Neural cell (in vitro differentiated cells): Measurements from ENCODE around the gene LRRC4B. TPM values are rescaled to one million over a fixed set of nuclear protein-coding genes. Genes with fewer than 3 reads are reported as not detected.

ENCODE experiments used
- H2AFZ ChIP-seq: fragments of 200-600, 300-800 bp; sonication (generic), shearing (Covaris generic); 2 replicates; pipeline ENCODE4 v1.6.0; 2014; ENCODE audit warnings: low read depth, mild to moderate bottlenecking, antibody characterized with exemption, low read length, moderate library complexity
- H3F3A ChIP-seq: fragments of 200-600 bp; shearing (Covaris generic); 2 replicates; pipeline ENCODE4 v1.6.1; 2016; ENCODE audit warnings: mild to moderate bottlenecking, moderate library complexity, mixed read lengths, antibody characterized with exemption, low read length; ENCODE audit not compliant: insufficient read depth, poor library complexity, severe bottlenecking
- H3K27ac ChIP-seq: fragments of 200-600, 300-800 bp; sonication (generic), shearing (Covaris generic); 2 replicates; pipeline ENCODE4 v1.5.1; 2014; ENCODE audit warnings: mild to moderate bottlenecking, low read length, moderate library complexity
- H3K27me3 ChIP-seq: fragments of 300-800, 200-600 bp; sonication (generic), shearing (Covaris generic); 2 replicates; pipeline ENCODE4 v1.6.0; 2014; ENCODE audit warnings: mild to moderate bottlenecking, low read depth, low read length, moderate library complexity; ENCODE audit not compliant: insufficient read depth
- H3K36me3 ChIP-seq: fragments of 300-800, 200-600 bp; sonication (generic), shearing (Covaris generic); 2 replicates; pipeline ENCODE4 v1.5.1; 2014; ENCODE audit warnings: mild to moderate bottlenecking, antibody characterized with exemption, low read length, moderate library complexity; ENCODE audit not compliant: insufficient read depth
- H3K4me2 ChIP-seq: fragments of 300-800, 200-600 bp; sonication (generic), shearing (Covaris generic); 2 replicates; pipeline ENCODE4 v1.6.0; 2014; ENCODE audit warnings: mild to moderate bottlenecking, low read length
- H3K4me3 ChIP-seq: fragments of 300-800, 200-600 bp; sonication (generic), shearing (Covaris generic); 2 replicates; pipeline ENCODE4 v1.5.1; 2014; ENCODE audit warnings: mild to moderate bottlenecking, low read length, moderate library complexity
- H3K79me2 ChIP-seq: fragments of 200-600 bp; shearing (Covaris generic); replicated peaks from 2 replicates; pipeline ENCODE4 v1.6.0; 2014; ENCODE audit warnings: mild to moderate bottlenecking, low read length, moderate library complexity; ENCODE audit not compliant: insufficient read depth
- H3K9ac ChIP-seq: fragments of 300-800, 200-600 bp; sonication (generic), shearing (Covaris generic); 2 replicates; pipeline ENCODE4 v1.6.1; 2016; ENCODE audit warnings: mild to moderate bottlenecking, low read length, mixed read lengths
- H3K9me2 ChIP-seq: fragments of 200-600 bp; shearing (Covaris generic); 2 replicates; pipeline ENCODE4 v1.6.1; 2016; ENCODE audit warnings: mild to moderate bottlenecking, low read length, mixed read lengths; ENCODE audit not compliant: insufficient read depth
- H3K9me3 ChIP-seq: fragments of 200-600, 300-800 bp; sonication (generic), shearing (Covaris generic); 2 replicates; pipeline ENCODE4 v1.6.1; 2016; ENCODE audit warnings: mild to moderate bottlenecking, mixed run types, low read length, moderate library complexity, mixed read lengths
- H4K20me1 ChIP-seq: fragments of 200-600 bp; shearing (Covaris generic); 2 replicates; pipeline ENCODE4 v1.6.1; 2016; ENCODE audit warnings: mild to moderate bottlenecking, mixed run types; ENCODE audit not compliant: insufficient read depth
- CTCF ChIP-seq: fragments of 450-650 bp; IDR thresholded peaks from 2 replicates; pipeline ENCODE4 v1.5.1; 2014; ENCODE audit warnings: antibody characterized with exemption, mild to moderate bottlenecking, moderate library complexity; ENCODE audit not compliant: poor library complexity, severe bottlenecking
- EP300 ChIP-seq: fragments of 450-650 bp; conservative IDR thresholded peaks from 2 replicates; pipeline ENCODE4 v1.6.1; 2014; ENCODE audit warnings: antibody characterized with exemption, mild to moderate bottlenecking, moderate library complexity; ENCODE audit not compliant: poor library complexity, severe bottlenecking
- EZH2 ChIP-seq: fragments of 200-600, 300-800 bp; shearing (Covaris generic), sonication (generic); IDR thresholded peaks from 2 replicates; pipeline ENCODE4 v1.6.1; 2014; ENCODE audit warnings: antibody characterized with exemption, low read length, borderline replicate concordance, mild to moderate bottlenecking; ENCODE audit not compliant: insufficient read depth, poor library complexity, severe bottlenecking
- MXI1 ChIP-seq: fragments of 450-650 bp; conservative IDR thresholded peaks from 2 replicates; pipeline ENCODE4 v1.6.1; 2014; ENCODE audit warnings: antibody characterized with exemption, mild to moderate bottlenecking; ENCODE audit not compliant: poor library complexity, severe bottlenecking
- POLR2AphosphoS5 ChIP-seq: IDR thresholded peaks from 2 replicates; pipeline ENCODE4 v1.6.1; 2012
- SMC3 ChIP-seq: fragments of 450-650 bp; conservative IDR thresholded peaks from 2 replicates; pipeline ENCODE4 v1.6.1; 2014; ENCODE audit warnings: antibody characterized with exemption, mild to moderate bottlenecking, moderate library complexity; ENCODE audit not compliant: poor library complexity
- TAF1 ChIP-seq: IDR thresholded peaks from 2 replicates; pipeline ENCODE4 v1.6.1; 2012; ENCODE audit warnings: low read depth
- polyA plus RNA-seq: library from polyadenylated mRNA; depleted of rRNA; stranded (reverse); fragments of >200 nt; gene quantifications from 2 replicates; pipeline ENCODE4 v1.2.3, GENCODE V29; 2014
- TF ChIP-seq, protein P1 (sequence below): IDR thresholded peaks from 2 replicates; pipeline ENCODE4 v1.6.1; 2012; ENCODE audit warnings: borderline replicate concordance

LRRC4B gene
- polyA plus RNA-seq, 1 donor from 2014 or later, result 83.1 TPM

DNA sequence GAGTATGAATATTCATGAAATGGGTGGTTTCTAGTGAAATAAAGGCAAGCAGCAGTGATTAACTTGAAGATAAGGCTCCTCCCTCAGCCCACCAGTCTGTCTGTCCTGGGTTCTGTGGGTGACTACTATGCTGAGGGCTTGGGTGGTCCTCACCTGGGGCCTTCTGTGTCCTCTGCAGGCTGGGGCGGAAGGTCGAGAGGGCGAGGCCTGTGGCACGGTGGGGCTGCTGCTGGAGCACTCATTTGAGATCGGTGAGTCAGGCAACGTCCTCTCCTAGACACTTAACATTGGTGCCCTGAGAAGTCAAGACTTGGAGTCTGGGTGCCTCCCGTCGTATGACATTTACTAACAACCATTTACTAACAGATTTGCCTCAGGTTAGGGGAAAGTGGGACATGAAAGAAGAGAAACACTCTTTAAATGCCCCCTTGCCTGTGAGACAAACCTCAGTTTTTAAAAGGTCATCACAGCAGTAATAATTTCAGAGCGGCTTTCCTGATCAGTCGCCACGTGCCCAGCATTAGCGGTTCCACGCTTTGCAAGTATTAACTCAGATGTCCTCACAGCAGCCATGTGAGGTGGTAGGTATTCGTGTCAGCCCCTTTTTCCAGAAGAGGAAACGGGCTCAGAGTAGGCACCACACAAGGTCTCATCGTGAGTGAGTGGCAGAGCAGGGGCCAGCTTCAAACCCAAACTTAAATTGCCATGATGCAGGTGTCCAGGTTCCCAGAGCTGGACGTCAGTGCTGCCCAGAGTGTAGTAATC lies 90.3 kb downstream of the LRRC4B start:
- H2AFZ ChIP-seq, result no peak overlapping the region
- peaks cover 3% of the 10 kb centered on the region for H3F3A ChIP-seq
- H3K4me3 ChIP-seq, result peak overlapping the region; percentile 91
- no peak for TF ChIP-seq POLR2AphosphoS5
- no peak for TF ChIP-seq TAF1
- TF ChIP-seq, protein P1, sequence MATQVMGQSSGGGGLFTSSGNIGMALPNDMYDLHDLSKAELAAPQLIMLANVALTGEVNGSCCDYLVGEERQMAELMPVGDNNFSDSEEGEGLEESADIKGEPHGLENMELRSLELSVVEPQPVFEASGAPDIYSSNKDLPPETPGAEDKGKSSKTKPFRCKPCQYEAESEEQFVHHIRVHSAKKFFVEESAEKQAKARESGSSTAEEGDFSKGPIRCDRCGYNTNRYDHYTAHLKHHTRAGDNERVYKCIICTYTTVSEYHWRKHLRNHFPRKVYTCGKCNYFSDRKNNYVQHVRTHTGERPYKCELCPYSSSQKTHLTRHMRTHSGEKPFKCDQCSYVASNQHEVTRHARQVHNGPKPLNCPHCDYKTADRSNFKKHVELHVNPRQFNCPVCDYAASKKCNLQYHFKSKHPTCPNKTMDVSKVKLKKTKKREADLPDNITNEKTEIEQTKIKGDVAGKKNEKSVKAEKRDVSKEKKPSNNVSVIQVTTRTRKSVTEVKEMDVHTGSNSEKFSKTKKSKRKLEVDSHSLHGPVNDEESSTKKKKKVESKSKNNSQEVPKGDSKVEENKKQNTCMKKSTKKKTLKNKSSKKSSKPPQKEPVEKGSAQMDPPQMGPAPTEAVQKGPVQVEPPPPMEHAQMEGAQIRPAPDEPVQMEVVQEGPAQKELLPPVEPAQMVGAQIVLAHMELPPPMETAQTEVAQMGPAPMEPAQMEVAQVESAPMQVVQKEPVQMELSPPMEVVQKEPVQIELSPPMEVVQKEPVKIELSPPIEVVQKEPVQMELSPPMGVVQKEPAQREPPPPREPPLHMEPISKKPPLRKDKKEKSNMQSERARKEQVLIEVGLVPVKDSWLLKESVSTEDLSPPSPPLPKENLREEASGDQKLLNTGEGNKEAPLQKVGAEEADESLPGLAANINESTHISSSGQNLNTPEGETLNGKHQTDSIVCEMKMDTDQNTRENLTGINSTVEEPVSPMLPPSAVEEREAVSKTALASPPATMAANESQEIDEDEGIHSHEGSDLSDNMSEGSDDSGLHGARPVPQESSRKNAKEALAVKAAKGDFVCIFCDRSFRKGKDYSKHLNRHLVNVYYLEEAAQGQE, result no peak
- no peak for TF ChIP-seq CTCF
- no peak for TF ChIP-seq SMC3
- no peak for TF ChIP-seq EZH2
- TF ChIP-seq EP300, result no peak
- no peak for TF ChIP-seq MXI1
- no peak overlapping the region for H3K27ac ChIP-seq
- H3K9me2 ChIP-seq, result no peaks in the 10 kb centered on the region
- H3K4me2 ChIP-seq, result no peak overlapping the region
- H3K9me3 ChIP-seq, result no peaks in the 10 kb centered on the region
- H3K79me2 ChIP-seq, result peaks cover 21% of the 10 kb centered on the region
- H4K20me1 ChIP-seq, result no peaks in the 10 kb centered on the region
- no peak overlapping the region for H3K9ac ChIP-seq
- no peaks in the 10 kb centered on the region for H3K36me3 ChIP-seq
- no peaks in the 10 kb centered on the region for H3K27me3 ChIP-seq

- Histone ChIP-seq H3K4me2 (peak overlapping the region; percentile 59), H3K9me3 (no peaks in the 10 kb centered on the region), H3F3A (peaks cover 3% of the 10 kb centered on the region), H3K4me3 (peak overlapping the region; percentile 91), H3K36me3 (no peaks in the 10 kb centered on the region), H2AFZ (no peak overlapping the region), H3K27me3 (no peaks in the 10 kb centered on the region), H3K9ac (peak overlapping the region; percentile 98), H3K27ac (peak overlapping the region; percentile 98), H3K79me2 (peaks cover 21% of the 10 kb centered on the region), H3K9me2 (no peaks in the 10 kb centered on the region), H4K20me1 (no peaks in the 10 kb centered on the region)
- TF ChIP-seq, protein P1, result no peak
- TF ChIP-seq TAF1, result no peak
- TF ChIP-seq SMC3, result peak; percentile 33
Measured at GRCh38 chr19:50476907-50477238, 91.4 kb downstream of the LRRC4B start.
